SIG-M5 treated with dmso at 0.1 percent for 504 hours (cell line): ENCODE results near the gene STIP1.

ENCODE experiments used
- DNase-seq: peaks from one replicate; lab custom pipeline; 2025; ENCODE audit not compliant: unreplicated experiment; lab: John Stamatoyannopoulos, UW

The STIP1 gene

GRCh38 chr11:64185693-64186491 lies at the start of gene STIP1:
Gene STIP1 (plus strand): TSS chr11:64186171. CDS start chr11:64186262, 91 bp downstream.
- DNase-seq, result peak; percentile 100

- DNase-seq, result no peak
These were observed 49.1 kb upstream of the STIP1 start for GRCh38 chr11:64136765-64137441.

- no peak for DNase-seq
These were observed 47.6 kb upstream of the STIP1 start for GRCh38 chr11:64138398-64138797.

GRCh38 chr11:64139049-64139448 lies 46.9 kb upstream of the STIP1 start:
- DNase-seq, result no peak

GRCh38 chr11:64140082-64140481 lies 45.9 kb upstream of the STIP1 start:
- DNase-seq, result no peak

- DNase-seq, result no peak
These were observed 44.7 kb upstream of the STIP1 start for GRCh38 chr11:64141081-64141783.

GRCh38 chr11:64144587-64145472 lies 41.1 kb upstream of the STIP1 start:
- DNase-seq, result no peak

GRCh38 chr11:64146036-64146955 lies 39.7 kb upstream of the STIP1 start:
- peak; percentile 65 for DNase-seq

- DNase-seq, result peak; percentile 38
These were observed 37.6 kb upstream of the STIP1 start for GRCh38 chr11:64148226-64148916.

GRCh38 chr11:64148917-64149617 lies 36.9 kb upstream of the STIP1 start:
- DNase-seq, result no peak

GRCh38 chr11:64150051-64150450 lies 35.9 kb upstream of the STIP1 start:
- no peak for DNase-seq

- DNase-seq, result no peak
These were observed 35.3 kb upstream of the STIP1 start for GRCh38 chr11:64150481-64151239.

- DNase-seq, result no peak
These were observed 34.6 kb upstream of the STIP1 start for GRCh38 chr11:64151337-64151736.

GRCh38 chr11:64152841-64153691 lies 32.9 kb upstream of the STIP1 start:
- DNase-seq, result peak; percentile 45

- DNase-seq, result no peak
These were observed 32.2 kb upstream of the STIP1 start for GRCh38 chr11:64153812-64154211.

GRCh38 chr11:64156235-64157011 lies 29.5 kb upstream of the STIP1 start:
- DNase-seq, result no peak
